Adipocyte (in vitro differentiated cells): ENCODE results near the gene MACROH2A1.

Experiments
- DNase-seq: peaks from one replicate; pipeline ENCODE4 v3.0.0-alpha.2; 2015; ENCODE audit warnings: low read depth
- H3K27me3 ChIP-seq: replicated peaks from 2 replicates; pipeline ENCODE4 v1.7.0; 2013; ENCODE audit warnings: mild to moderate bottlenecking, low read length, moderate library complexity; ENCODE audit not compliant: control insufficient read depth, insufficient read depth
- H3K36me3 ChIP-seq: 2 replicates; pipeline ENCODE4 v1.7.0; 2013; ENCODE audit warnings: low read length, mild to moderate bottlenecking, moderate library complexity; ENCODE audit not compliant: control insufficient read depth, insufficient read depth, severe bottlenecking
- H3K4me1 ChIP-seq: 2 replicates; pipeline ENCODE4 v1.7.0; 2013; ENCODE audit warnings: mild to moderate bottlenecking, low read length, moderate library complexity; ENCODE audit not compliant: control insufficient read depth, insufficient read depth
- H3K4me3 ChIP-seq: 2 replicates; pipeline ENCODE4 v1.7.0; 2013; ENCODE audit warnings: mild to moderate bottlenecking, low read length, moderate library complexity
- H3K9ac ChIP-seq: 2 replicates; pipeline ENCODE4 v1.7.0; 2013; ENCODE audit warnings: mild to moderate bottlenecking, low read length, moderate library complexity
- H3K9me3 ChIP-seq: 2 replicates; pipeline ENCODE4 v1.7.0; 2013; ENCODE audit warnings: mild to moderate bottlenecking, low read length, moderate library complexity; ENCODE audit not compliant: control insufficient read depth

Gene MACROH2A1

GRCh38 chr5:135394095-135394494, 4.9 kb downstream of the MACROH2A1 start:
- H3K9me3 ChIP-seq = no peaks in the 10 kb centered on the region
- no peak for DNase-seq
- no peaks in the 10 kb centered on the region for H3K27me3 ChIP-seq
- no peak overlapping the region for H3K4me3 ChIP-seq
- no peak overlapping the region for H3K9ac ChIP-seq
- peaks cover 59% of the 10 kb centered on the region for H3K4me1 ChIP-seq
- peaks cover 1% of the 10 kb centered on the region for H3K36me3 ChIP-seq

DNA sequence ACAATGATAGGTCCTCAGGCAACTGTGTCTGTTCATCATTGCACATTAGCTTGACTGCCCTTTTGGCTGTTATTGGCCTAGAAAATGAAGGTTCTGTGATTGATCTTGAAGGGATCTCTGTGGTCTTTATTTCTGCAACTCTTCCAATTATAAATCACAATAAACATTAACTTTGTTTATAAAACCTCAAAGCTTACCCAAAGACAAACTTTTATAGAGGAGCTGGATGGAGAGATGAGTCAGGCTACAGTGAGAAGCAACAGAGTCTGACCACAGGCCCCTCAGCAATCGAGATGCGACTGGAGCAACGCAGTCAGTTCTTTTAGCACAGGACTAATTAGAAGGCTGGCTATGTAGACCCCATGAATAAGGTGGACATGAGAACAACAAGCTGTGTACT, 5.3 kb downstream of the MACROH2A1 start:
- H3K9me3 ChIP-seq = no peaks in the 10 kb centered on the region
- no peaks in the 10 kb centered on the region for H3K27me3 ChIP-seq
- peaks cover 5% of the 10 kb centered on the region for H3K36me3 ChIP-seq
- DNase-seq = peak; percentile 54
- H3K4me3 ChIP-seq = no peak overlapping the region
- H3K9ac ChIP-seq = no peak overlapping the region
- H3K4me1 ChIP-seq = peaks cover 59% of the 10 kb centered on the region

- Histone ChIP-seq H3K9ac (no peak overlapping the region), H3K4me1 (peaks cover 59% of the 10 kb centered on the region), H3K4me3 (no peak overlapping the region), H3K36me3 (peaks cover 10% of the 10 kb centered on the region), H3K27me3 (no peaks in the 10 kb centered on the region), H3K9me3 (no peaks in the 10 kb centered on the region)
- DNase-seq = no peak
Observed at GRCh38 chr5:135393229-135393628, 5.8 kb downstream of the MACROH2A1 start.

- peak; percentile 69 for DNase-seq
- H3K4me3 ChIP-seq = no peak overlapping the region
- H3K9me3 ChIP-seq = no peaks in the 10 kb centered on the region
- no peak overlapping the region for H3K9ac ChIP-seq
- peaks cover 17% of the 10 kb centered on the region for H3K36me3 ChIP-seq
- no peaks in the 10 kb centered on the region for H3K27me3 ChIP-seq
- peaks cover 55% of the 10 kb centered on the region for H3K4me1 ChIP-seq
Observed at GRCh38 chr5:135392256-135392655, 6.8 kb downstream of the MACROH2A1 start.

DNA sequence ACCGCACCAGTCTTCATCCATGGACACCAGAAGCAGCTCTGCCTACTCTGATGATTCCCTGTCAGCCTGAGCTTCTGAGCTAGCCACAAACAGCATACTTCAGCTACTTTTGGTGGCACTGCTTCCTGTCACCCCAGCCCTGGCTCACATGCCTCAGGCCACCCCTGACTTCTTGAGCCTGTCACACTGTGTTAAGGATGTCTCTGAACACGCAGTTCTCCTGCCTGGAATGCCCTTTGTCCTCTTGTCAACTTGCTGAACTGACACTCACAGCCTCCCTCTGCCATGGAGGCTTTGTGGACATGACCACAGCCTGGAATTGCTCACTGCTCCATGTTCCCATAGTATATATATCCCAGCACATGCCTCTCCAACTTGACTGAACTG, 7.2 kb downstream of the MACROH2A1 start:
- no peak for DNase-seq
- H3K4me3 ChIP-seq = no peak overlapping the region
- H3K4me1 ChIP-seq = peaks cover 55% of the 10 kb centered on the region
- H3K27me3 ChIP-seq = no peaks in the 10 kb centered on the region
- peaks cover 17% of the 10 kb centered on the region for H3K36me3 ChIP-seq
- H3K9me3 ChIP-seq = no peaks in the 10 kb centered on the region
- H3K9ac ChIP-seq = peak overlapping the region; percentile 19

GRCh38 chr5:135391116-135391868, 7.7 kb downstream of the MACROH2A1 start:
- H3K27me3 ChIP-seq = no peaks in the 10 kb centered on the region
- peak overlapping the region; percentile 19 for H3K9ac ChIP-seq
- no peaks in the 10 kb centered on the region for H3K9me3 ChIP-seq
- peaks cover 55% of the 10 kb centered on the region for H3K4me1 ChIP-seq
- peaks cover 17% of the 10 kb centered on the region for H3K36me3 ChIP-seq
- peak overlapping the region; percentile 7 for H3K4me3 ChIP-seq
- peak; percentile 79 for DNase-seq

DNA sequence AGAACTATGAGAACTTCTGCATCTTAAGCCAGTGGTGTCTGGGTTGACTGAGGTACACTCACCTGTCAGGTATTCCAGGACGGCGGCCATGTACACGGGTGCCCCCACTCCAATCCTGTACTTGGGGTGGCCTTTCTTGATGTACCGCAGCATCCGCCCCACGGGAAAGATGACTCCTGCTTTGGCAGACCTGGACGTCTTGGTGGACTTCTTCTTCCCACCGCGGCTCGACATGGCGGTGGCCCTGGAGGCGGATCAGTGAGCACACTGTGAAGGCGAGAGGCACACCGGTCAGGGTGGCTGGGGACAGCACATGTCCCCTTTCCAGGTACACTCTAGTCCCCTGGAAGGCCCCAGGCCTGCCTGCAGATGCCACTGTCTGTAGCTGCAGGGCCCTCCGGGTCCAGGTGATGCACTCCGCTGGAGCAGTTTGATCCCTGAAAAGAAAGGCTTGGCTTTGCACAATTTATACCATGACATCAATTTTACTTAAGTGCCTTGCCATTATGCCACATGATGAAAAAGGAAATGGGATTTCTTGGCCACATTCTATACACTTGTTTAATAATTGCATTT, 10.1 kb downstream of the MACROH2A1 start:
- no peak for DNase-seq
- H3K36me3 ChIP-seq = peaks cover 34% of the 10 kb centered on the region

DNA sequence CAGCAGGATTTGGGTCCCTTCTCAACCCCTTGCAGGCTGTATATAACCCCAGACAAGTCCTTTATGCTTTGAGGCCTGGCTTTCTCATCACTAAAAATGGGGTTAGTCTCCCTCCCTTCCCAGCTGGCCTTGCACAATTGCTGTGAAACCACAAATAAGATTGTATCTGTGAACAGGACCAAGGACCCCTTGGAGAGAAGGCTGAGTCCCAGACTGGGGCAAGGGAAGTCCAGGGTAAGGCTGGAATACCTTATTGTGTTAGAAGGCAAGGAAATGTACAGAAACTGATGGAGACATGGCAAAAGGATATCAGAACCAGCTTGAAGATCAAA, 11.4 kb downstream of the MACROH2A1 start:
- DNase-seq = peak; percentile 51
- H3K4me1 ChIP-seq = peaks cover 47% of the 10 kb centered on the region
- peaks cover 47% of the 10 kb centered on the region for H3K36me3 ChIP-seq
- no peak overlapping the region for H3K4me3 ChIP-seq
- H3K9me3 ChIP-seq = no peaks in the 10 kb centered on the region
- no peak overlapping the region for H3K9ac ChIP-seq
- H3K27me3 ChIP-seq = no peaks in the 10 kb centered on the region

More for the DNA sequence above, 10.1 kb downstream of the MACROH2A1 start:
- Histone ChIP-seq H3K27me3 (no peaks in the 10 kb centered on the region), H3K4me3 (no peak overlapping the region), H3K4me1 (peaks cover 60% of the 10 kb centered on the region), H3K9me3 (no peaks in the 10 kb centered on the region), H3K9ac (no peak overlapping the region)

- DNase-seq = peak; percentile 95
- H3K27me3 ChIP-seq = no peaks in the 10 kb centered on the region
- peaks cover 53% of the 10 kb centered on the region for H3K36me3 ChIP-seq
- H3K9ac ChIP-seq = peak overlapping the region; percentile 3
- H3K4me3 ChIP-seq = peak overlapping the region; percentile 31
- H3K4me1 ChIP-seq = peaks cover 42% of the 10 kb centered on the region
- no peaks in the 10 kb centered on the region for H3K9me3 ChIP-seq
Observed at GRCh38 chr5:135386886-135387628, 12.0 kb downstream of the MACROH2A1 start.

GRCh38 chr5:135386096-135386495, 12.9 kb downstream of the MACROH2A1 start:
- DNase-seq = no peak
- Histone ChIP-seq H3K9ac (no peak overlapping the region), H3K4me1 (peaks cover 32% of the 10 kb centered on the region), H3K27me3 (no peaks in the 10 kb centered on the region), H3K4me3 (peak overlapping the region; percentile 10), H3K9me3 (no peaks in the 10 kb centered on the region), H3K36me3 (peaks cover 61% of the 10 kb centered on the region)

DNA sequence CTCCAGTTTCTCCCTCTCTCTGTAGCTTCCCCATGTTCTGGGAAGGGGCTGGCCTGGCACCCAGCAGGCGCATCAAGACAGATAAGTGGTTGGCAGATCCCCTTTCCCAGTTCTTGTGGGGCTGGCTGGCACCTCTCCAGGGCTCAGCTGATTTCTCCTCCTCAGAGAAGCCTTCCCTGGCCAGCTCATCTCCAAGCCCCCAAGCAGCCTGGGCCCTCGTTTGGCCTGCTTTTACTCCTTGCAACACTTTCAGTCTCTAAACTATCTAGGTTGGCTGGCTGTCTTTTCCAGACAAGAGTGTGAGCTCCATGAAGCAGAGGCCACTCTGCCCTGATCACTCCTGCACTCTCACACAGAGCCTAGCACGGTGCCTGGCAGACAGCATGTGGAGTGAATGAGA, 13.5 kb downstream of the MACROH2A1 start:
- no peaks in the 10 kb centered on the region for H3K9me3 ChIP-seq
- no peak for DNase-seq
- H3K27me3 ChIP-seq = no peaks in the 10 kb centered on the region
- peaks cover 27% of the 10 kb centered on the region for H3K4me1 ChIP-seq
- peak overlapping the region; percentile 10 for H3K4me3 ChIP-seq
- H3K9ac ChIP-seq = no peak overlapping the region
- peaks cover 66% of the 10 kb centered on the region for H3K36me3 ChIP-seq
